ENCODE measurements around the gene WDR72. TPM values are rescaled to one million over a fixed set of nuclear protein-coding genes. Genes with fewer than 3 reads are reported as not detected.

Gene WDR72
- total RNA-seq, 2 experiments from 2014 or later: not detected

- no peak for DNase-seq
- Mint-ChIP-seq H3K27ac (no peak overlapping the region), H3K4me1 (no peaks in the 10 kb centered on the region), H3K27me3 (no peaks in the 10 kb centered on the region), H3K36me3 (ENCODE audit: low read depth) (no peaks in the 10 kb centered on the region), H3K4me3 (no peak overlapping the region), H3K9me3 (no peaks in the 10 kb centered on the region)
- CTCF ChIA-PET: no interaction called here
- POLR2A ChIA-PET: no interaction called here
Measured at GRCh38 chr15:53675832-53676231, 83.6 kb downstream of the WDR72 start.

GRCh38 chr15:53671545-53671944 is 87.9 kb downstream of the WDR72 start:
- no peak overlapping the region for H3K27ac Mint-ChIP-seq
- H3K4me1 Mint-ChIP-seq: no peaks in the 10 kb centered on the region
- CTCF ChIA-PET: no interaction called here
- H3K4me3 Mint-ChIP-seq: no peak overlapping the region
- no peaks in the 10 kb centered on the region for H3K36me3 Mint-ChIP-seq (ENCODE audit: low read depth)
- H3K27me3 Mint-ChIP-seq: no peaks in the 10 kb centered on the region
- no peaks in the 10 kb centered on the region for H3K9me3 Mint-ChIP-seq
- POLR2A ChIA-PET: no interaction called here
- no peak for DNase-seq

- POLR2A ChIA-PET: no interaction called here
Measured at GRCh38 chr15:53670701-53671100, 88.8 kb downstream of the WDR72 start.

GRCh38 chr15:53665930-53666329 is 93.5 kb downstream of the WDR72 start:
- Mint-ChIP-seq H3K27ac (no peak overlapping the region), H3K36me3 (ENCODE audit: low read depth) (no peaks in the 10 kb centered on the region), H3K4me3 (no peak overlapping the region), H3K9me3 (no peaks in the 10 kb centered on the region), H3K4me1 (no peaks in the 10 kb centered on the region), H3K27me3 (no peaks in the 10 kb centered on the region)
- POLR2A ChIA-PET: no interaction called here
- CTCF ChIA-PET: no interaction called here
- DNase-seq: no peak

More at GRCh38 chr15:53670701-53671100, 88.8 kb downstream of the WDR72 start:
- H3K4me3 Mint-ChIP-seq: no peak overlapping the region
- CTCF ChIA-PET: no interaction called here
- H3K9me3 Mint-ChIP-seq: no peaks in the 10 kb centered on the region
- H3K4me1 Mint-ChIP-seq: no peaks in the 10 kb centered on the region
- no peaks in the 10 kb centered on the region for H3K27me3 Mint-ChIP-seq
- H3K36me3 Mint-ChIP-seq (ENCODE audit: low read depth): no peaks in the 10 kb centered on the region
- H3K27ac Mint-ChIP-seq: no peak overlapping the region
- DNase-seq: no peak

GRCh38 chr15:53658827-53659555 is 100.5 kb downstream of the WDR72 start:
- ChIA-PET CTCF (no interaction called here), POLR2A (no interaction called here)
- no peaks in the 10 kb centered on the region for H3K9me3 Mint-ChIP-seq
- H3K4me3 Mint-ChIP-seq: no peak overlapping the region
- H3K4me1 Mint-ChIP-seq: no peaks in the 10 kb centered on the region
- no peak for DNase-seq
- H3K27ac Mint-ChIP-seq: no peak overlapping the region
- no peaks in the 10 kb centered on the region for H3K36me3 Mint-ChIP-seq (ENCODE audit: low read depth)
- no peaks in the 10 kb centered on the region for H3K27me3 Mint-ChIP-seq

- Mint-ChIP-seq H3K4me1 (no peaks in the 10 kb centered on the region), H3K9me3 (no peaks in the 10 kb centered on the region), H3K4me3 (no peak overlapping the region), H3K27ac (no peak overlapping the region), H3K36me3 (ENCODE audit: low read depth) (no peaks in the 10 kb centered on the region), H3K27me3 (no peaks in the 10 kb centered on the region)
- no peak for DNase-seq
- CTCF ChIA-PET: interaction anchor here (0.6 kb wide), 1 partner anchor 766 kb away, joined by 4 read pairs; no protein-coding TSS in a partner anchor
- POLR2A ChIA-PET: no interaction called here
Measured at GRCh38 chr15:53658255-53658654, 101.2 kb downstream of the WDR72 start.

GRCh38 chr15:53648934-53649333 is 110.5 kb downstream of the WDR72 start:
- peaks cover 1% of the 10 kb centered on the region for H3K27me3 Mint-ChIP-seq
- no peaks in the 10 kb centered on the region for H3K36me3 Mint-ChIP-seq (ENCODE audit: low read depth)
- H3K9me3 Mint-ChIP-seq: no peaks in the 10 kb centered on the region
- no peak overlapping the region for H3K4me3 Mint-ChIP-seq
- no peak overlapping the region for H3K27ac Mint-ChIP-seq
- DNase-seq: no peak
- ChIA-PET POLR2A (no interaction called here), CTCF (no interaction called here)
- H3K4me1 Mint-ChIP-seq: no peaks in the 10 kb centered on the region

GRCh38 chr15:53644660-53645059 is 114.8 kb downstream of the WDR72 start:
- no peak for DNase-seq
- POLR2A ChIA-PET: no interaction called here
- H3K27me3 Mint-ChIP-seq: peaks cover 4% of the 10 kb centered on the region
- H3K4me3 Mint-ChIP-seq: no peak overlapping the region
- H3K9me3 Mint-ChIP-seq: no peaks in the 10 kb centered on the region
- H3K4me1 Mint-ChIP-seq: no peaks in the 10 kb centered on the region
- no peak overlapping the region for H3K27ac Mint-ChIP-seq
- CTCF ChIA-PET: no interaction called here
- no peaks in the 10 kb centered on the region for H3K36me3 Mint-ChIP-seq (ENCODE audit: low read depth)

GRCh38 chr15:53634517-53635106 is 124.9 kb downstream of the WDR72 start:
- ChIA-PET CTCF (interaction anchor here (1.3 kb wide), 1 partner anchor 16 kb away, joined by 5 read pairs; no protein-coding TSS in a partner anchor), POLR2A (no interaction called here)
- H3K36me3 Mint-ChIP-seq (ENCODE audit: low read depth): no peaks in the 10 kb centered on the region

GRCh38 chr15:53627279-53627678 is 132.2 kb downstream of the WDR72 start:
- CTCF ChIA-PET: no interaction called here
- no peak for DNase-seq

More at GRCh38 chr15:53634517-53635106, 124.9 kb downstream of the WDR72 start:
- Mint-ChIP-seq H3K4me3 (no peak overlapping the region), H3K27ac (no peak overlapping the region), H3K27me3 (no peaks in the 10 kb centered on the region), H3K9me3 (peaks cover 9% of the 10 kb centered on the region), H3K4me1 (no peaks in the 10 kb centered on the region)
- no peak for DNase-seq

GRCh38 chr15:53625962-53626845 is 133.3 kb downstream of the WDR72 start:
- CTCF ChIA-PET: no interaction called here
- POLR2A ChIA-PET: no interaction called here

More at GRCh38 chr15:53627279-53627678, 132.2 kb downstream of the WDR72 start:
- Mint-ChIP-seq H3K4me3 (no peak overlapping the region), H3K27ac (no peak overlapping the region), H3K27me3 (no peaks in the 10 kb centered on the region), H3K4me1 (no peaks in the 10 kb centered on the region), H3K36me3 (ENCODE audit: low read depth) (no peaks in the 10 kb centered on the region), H3K9me3 (peaks cover 6% of the 10 kb centered on the region)
- POLR2A ChIA-PET: no interaction called here

GRCh38 chr15:53625260-53625659 is 134.2 kb downstream of the WDR72 start:
- no peaks in the 10 kb centered on the region for H3K9me3 Mint-ChIP-seq
- DNase-seq: no peak
- no peak overlapping the region for H3K27ac Mint-ChIP-seq
- ChIA-PET POLR2A (no interaction called here), CTCF (no interaction called here)
- H3K27me3 Mint-ChIP-seq: no peaks in the 10 kb centered on the region
- H3K4me1 Mint-ChIP-seq: no peaks in the 10 kb centered on the region
- H3K4me3 Mint-ChIP-seq: no peak overlapping the region
- H3K36me3 Mint-ChIP-seq (ENCODE audit: low read depth): no peaks in the 10 kb centered on the region

More at GRCh38 chr15:53625962-53626845, 133.3 kb downstream of the WDR72 start:
- no peaks in the 10 kb centered on the region for H3K9me3 Mint-ChIP-seq
- no peak for DNase-seq
- no peaks in the 10 kb centered on the region for H3K4me1 Mint-ChIP-seq
- H3K36me3 Mint-ChIP-seq (ENCODE audit: low read depth): no peaks in the 10 kb centered on the region
- H3K27ac Mint-ChIP-seq: no peak overlapping the region
- no peaks in the 10 kb centered on the region for H3K27me3 Mint-ChIP-seq
- no peak overlapping the region for H3K4me3 Mint-ChIP-seq

GRCh38 chr15:53618461-53618860 is 141.0 kb downstream of the WDR72 start:
- H3K36me3 Mint-ChIP-seq (ENCODE audit: low read depth): no peaks in the 10 kb centered on the region
- no peaks in the 10 kb centered on the region for H3K9me3 Mint-ChIP-seq
- H3K27me3 Mint-ChIP-seq: no peaks in the 10 kb centered on the region
- no peak for DNase-seq
- H3K27ac Mint-ChIP-seq: no peak overlapping the region
- CTCF ChIA-PET: no interaction called here
- no peak overlapping the region for H3K4me3 Mint-ChIP-seq
- no peaks in the 10 kb centered on the region for H3K4me1 Mint-ChIP-seq
- POLR2A ChIA-PET: no interaction called here

All from activated CD4-positive, alpha-beta T cell treated with anti-CD3 and anti-CD28 coated beads, Interleukin-2, amount 10 ng/mL, durations not matched to agents 7 days and 5 days (primary cell).